HepG2 (cell line): ENCODE data around the gene ATP11A.

Source experiments
- FOXO1 ChIP-seq: sonication (generic); formaldehyde crosslinking; IDR thresholded peaks from 2 replicates; pipeline ENCODE4 v1.4.0; 2020; ENCODE audit warnings: missing genetic modification reagents
- GABPB1 ChIP-seq: IDR thresholded peaks from 2 replicates; pipeline ENCODE4 v1.6.1; 2016; ENCODE audit warnings: mild to moderate bottlenecking, missing genetic modification reagents, moderate library complexity, missing compliant biosample characterization
- MAZ ChIP-seq, 2 experiments: sonication (generic) in 1 of 2; formaldehyde crosslinking in 1 of 2; IDR thresholded peaks; 2 replicates each; pipeline versions ENCODE4 v1.5.0 to v1.6.1; 2012 to 2020; ENCODE audit warnings: low read depth in 2 of 2, mild to moderate bottlenecking in 2 of 2, borderline replicate concordance in 1 of 2, improper control_type of control experiment in 1 of 2, low read length in 1 of 2, missing genetic modification reagents in 1 of 2, moderate library complexity in 1 of 2
- RELA ChIP-seq: sonication (generic); formaldehyde crosslinking; IDR thresholded peaks from 2 replicates; pipeline ENCODE4 v1.4.0; 2020; ENCODE audit warnings: missing genetic modification reagents
- ZBTB1 ChIP-seq: sonication (generic); formaldehyde crosslinking; IDR thresholded peaks from 2 replicates; pipeline ENCODE4 v1.4.0; 2020; ENCODE audit warnings: missing genetic modification reagents, borderline replicate concordance
- ZNF224 ChIP-seq: sonication (generic); formaldehyde crosslinking; IDR thresholded peaks from 2 replicates; pipeline ENCODE4 v1.5.0; 2020; ENCODE audit warnings: mild to moderate bottlenecking, missing genetic modification reagents
- ZNF34 ChIP-seq: sonication (generic); formaldehyde crosslinking; IDR thresholded peaks from 2 replicates; pipeline ENCODE4 v1.4.0; 2020; ENCODE audit warnings: mild to moderate bottlenecking, missing genetic modification reagents, borderline replicate concordance
- ZNF512 ChIP-seq: sonication (generic); formaldehyde crosslinking; IDR thresholded peaks from 2 replicates; pipeline ENCODE4 v1.4.0; 2020; ENCODE audit warnings: mild to moderate bottlenecking, missing genetic modification reagents
- ZNF605 ChIP-seq: sonication (generic); formaldehyde crosslinking; IDR thresholded peaks from 2 replicates; pipeline ENCODE4 v1.8.0; 2022; ENCODE audit warnings: mild to moderate bottlenecking, missing genetic modification reagents
- ZNF850 ChIP-seq: sonication (generic); formaldehyde crosslinking; conservative IDR thresholded peaks from 2 replicates; pipeline ENCODE4 v1.9.0; 2021; ENCODE audit warnings: mild to moderate bottlenecking, missing genetic modification reagents
- TF ChIP-seq, protein P1 (sequence below), 2 experiments: sonication (generic) in 1 of 2; formaldehyde crosslinking in 1 of 2; IDR thresholded peaks; 2 replicates each; pipeline versions ENCODE4 v1.5.1 to v1.6.1; 2011 to 2020; ENCODE audit warnings: borderline replicate concordance in 1 of 2, low read depth in 1 of 2, low read length in 1 of 2, mild to moderate bottlenecking in 1 of 2, missing genetic modification reagents in 1 of 2, moderate library complexity in 1 of 2

GRCh38 chr13:112643759-112644459 is 45.9 kb upstream of the ATP11A start:
- TF ChIP-seq, protein P1, sequence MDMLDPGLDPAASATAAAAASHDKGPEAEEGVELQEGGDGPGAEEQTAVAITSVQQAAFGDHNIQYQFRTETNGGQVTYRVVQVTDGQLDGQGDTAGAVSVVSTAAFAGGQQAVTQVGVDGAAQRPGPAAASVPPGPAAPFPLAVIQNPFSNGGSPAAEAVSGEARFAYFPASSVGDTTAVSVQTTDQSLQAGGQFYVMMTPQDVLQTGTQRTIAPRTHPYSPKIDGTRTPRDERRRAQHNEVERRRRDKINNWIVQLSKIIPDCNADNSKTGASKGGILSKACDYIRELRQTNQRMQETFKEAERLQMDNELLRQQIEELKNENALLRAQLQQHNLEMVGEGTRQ (IDR thresholded peaks at IDR 0.05; ENCODE audit: low read depth, low read length), result no peak
- TF ChIP-seq, protein P1 (CRISPR knock-in tag; IDR thresholded peaks at IDR 0.05; ENCODE audit: borderline replicate concordance), result no peak
- TF ChIP-seq ZNF512 (CRISPR knock-in tag) (no peak), GABPB1 (no peak), ZNF605 (CRISPR knock-in tag) (no peak), ZNF224 (CRISPR knock-in tag) (no peak), ZNF34 (no peak), RELA (CRISPR knock-in tag) (no peak), ZNF850 (CRISPR knock-in tag) (no peak), MAZ (IDR thresholded peaks at IDR 0.05; ENCODE audit: borderline replicate concordance, low read depth, low read length) (no peak), MAZ (CRISPR knock-in tag; IDR thresholded peaks at IDR 0.05; ENCODE audit: low read depth) (no peak), ZBTB1 (no peak), FOXO1 (CRISPR knock-in tag) (no peak)
